Hematopoietic multipotent progenitor cell treated with erythropoietin and hydrocortisone succinate and interleukin-3 and kit ligand, for 4 days (in vitro differentiated cells): Measurements from ENCODE around the gene CBFA2T3.

Experiments
- DNase-seq: peaks from one replicate; pipeline ENCODE4 v3.0.0-alpha.2; 2015

The CBFA2T3 gene

GRCh38 chr16:88957887-88958577 is 19.0 kb downstream of the CBFA2T3 start:
- peak; percentile 79 for DNase-seq

- no peak for DNase-seq
Measured at GRCh38 chr16:88957433-88957767, 19.6 kb downstream of the CBFA2T3 start.

- DNase-seq = no peak
Measured at GRCh38 chr16:88956546-88957432, 20.2 kb downstream of the CBFA2T3 start.

GRCh38 chr16:88955906-88956305 is 21.1 kb downstream of the CBFA2T3 start:
- DNase-seq = no peak

- DNase-seq = no peak
Measured at GRCh38 chr16:88953003-88953690, 23.9 kb downstream of the CBFA2T3 start.

- no peak for DNase-seq
Measured at GRCh38 chr16:88951989-88952388, 25.0 kb downstream of the CBFA2T3 start.

GRCh38 chr16:88951501-88951900 is 25.5 kb downstream of the CBFA2T3 start:
- DNase-seq = no peak

GRCh38 chr16:88948781-88949490 is 28.1 kb downstream of the CBFA2T3 start:
- DNase-seq = no peak

GRCh38 chr16:88945473-88945872 is 31.5 kb downstream of the CBFA2T3 start:
- no peak for DNase-seq

GRCh38 chr16:88943741-88944140 is 33.3 kb downstream of the CBFA2T3 start:
- no peak for DNase-seq

GRCh38 chr16:88943131-88943664 is 33.8 kb downstream of the CBFA2T3 start:
- no peak for DNase-seq

GRCh38 chr16:88941913-88942909 is 34.8 kb downstream of the CBFA2T3 start:
- peak; percentile 87 for DNase-seq

- peak; percentile 74 for DNase-seq
Measured at GRCh38 chr16:88940862-88941817, 35.9 kb downstream of the CBFA2T3 start.

GRCh38 chr16:88939972-88940861 is 36.8 kb downstream of the CBFA2T3 start:
- peak; percentile 67 for DNase-seq

- DNase-seq = no peak
Measured at GRCh38 chr16:88939245-88939971, 37.6 kb downstream of the CBFA2T3 start.

- peak; percentile 49 for DNase-seq
Measured at GRCh38 chr16:88938777-88939244, 38.2 kb downstream of the CBFA2T3 start.

GRCh38 chr16:88938119-88938776 is 38.8 kb downstream of the CBFA2T3 start:
- no peak for DNase-seq

- DNase-seq = no peak
Measured at GRCh38 chr16:88937206-88937621, 39.8 kb downstream of the CBFA2T3 start.
